Neural cell (in vitro differentiated cells): ENCODE measurements around the gene SLC25A25.

Experiments
- EP300 ChIP-seq: fragments of 450-650 bp; conservative IDR thresholded peaks from 2 replicates; pipeline ENCODE4 v1.6.1; 2014; ENCODE audit warnings: antibody characterized with exemption, mild to moderate bottlenecking, moderate library complexity; ENCODE audit not compliant: poor library complexity, severe bottlenecking
- SMC3 ChIP-seq: fragments of 450-650 bp; conservative IDR thresholded peaks from 2 replicates; pipeline ENCODE4 v1.6.1; 2014; ENCODE audit warnings: antibody characterized with exemption, mild to moderate bottlenecking, moderate library complexity; ENCODE audit not compliant: poor library complexity
- TAF1 ChIP-seq: IDR thresholded peaks from 2 replicates; pipeline ENCODE4 v1.6.1; 2012; ENCODE audit warnings: low read depth
- TF ChIP-seq, protein P1 (sequence below): fragments of 450-650 bp; IDR thresholded peaks from 2 replicates; pipeline ENCODE4 v1.5.1; 2014; ENCODE audit warnings: antibody characterized with exemption, mild to moderate bottlenecking, moderate library complexity; ENCODE audit not compliant: poor library complexity, severe bottlenecking

DNA sequence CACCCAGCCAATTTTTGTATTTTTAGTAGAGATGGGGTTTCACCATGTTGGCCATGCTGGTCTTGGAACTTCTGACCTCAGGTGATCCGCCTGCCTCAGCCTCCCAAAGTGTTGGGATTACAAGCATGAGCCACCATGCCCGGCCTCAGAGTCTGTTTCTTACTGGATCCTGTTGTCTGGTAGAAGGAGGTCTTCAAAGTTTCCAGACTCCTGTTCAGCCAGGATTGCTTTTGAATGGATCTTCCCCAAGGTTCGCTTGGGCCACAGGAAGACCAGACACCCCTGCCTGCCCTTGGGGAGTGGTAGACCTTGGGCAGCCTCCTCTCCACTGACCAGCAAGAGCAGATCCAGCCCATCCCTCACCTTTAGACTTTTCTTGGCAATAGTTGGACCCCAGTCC lies 73.6 kb downstream of the SLC25A25 start:
- TF ChIP-seq, protein P1, sequence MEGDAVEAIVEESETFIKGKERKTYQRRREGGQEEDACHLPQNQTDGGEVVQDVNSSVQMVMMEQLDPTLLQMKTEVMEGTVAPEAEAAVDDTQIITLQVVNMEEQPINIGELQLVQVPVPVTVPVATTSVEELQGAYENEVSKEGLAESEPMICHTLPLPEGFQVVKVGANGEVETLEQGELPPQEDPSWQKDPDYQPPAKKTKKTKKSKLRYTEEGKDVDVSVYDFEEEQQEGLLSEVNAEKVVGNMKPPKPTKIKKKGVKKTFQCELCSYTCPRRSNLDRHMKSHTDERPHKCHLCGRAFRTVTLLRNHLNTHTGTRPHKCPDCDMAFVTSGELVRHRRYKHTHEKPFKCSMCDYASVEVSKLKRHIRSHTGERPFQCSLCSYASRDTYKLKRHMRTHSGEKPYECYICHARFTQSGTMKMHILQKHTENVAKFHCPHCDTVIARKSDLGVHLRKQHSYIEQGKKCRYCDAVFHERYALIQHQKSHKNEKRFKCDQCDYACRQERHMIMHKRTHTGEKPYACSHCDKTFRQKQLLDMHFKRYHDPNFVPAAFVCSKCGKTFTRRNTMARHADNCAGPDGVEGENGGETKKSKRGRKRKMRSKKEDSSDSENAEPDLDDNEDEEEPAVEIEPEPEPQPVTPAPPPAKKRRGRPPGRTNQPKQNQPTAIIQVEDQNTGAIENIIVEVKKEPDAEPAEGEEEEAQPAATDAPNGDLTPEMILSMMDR: no peak
- no peak for TF ChIP-seq SMC3
- TF ChIP-seq TAF1: no peak
- TF ChIP-seq EP300: no peak
